HepG2 (cell line): ENCODE results near the gene RPP25L. TPM values are rescaled to one million over a fixed set of nuclear protein-coding genes. Genes with fewer than 3 reads are reported as not detected.

Experiments used
- CENPX ChIP-seq: sonication (generic); formaldehyde crosslinking; IDR thresholded peaks from 2 replicates; pipeline ENCODE4 v1.9.0; 2021; ENCODE audit warnings: mild to moderate bottlenecking, missing genetic modification reagents, moderate library complexity
- DDIT3 ChIP-seq: sonication (generic); formaldehyde crosslinking; IDR thresholded peaks from 2 replicates; pipeline ENCODE4 v1.4.0; 2020; ENCODE audit warnings: mild to moderate bottlenecking, missing genetic modification reagents
- DNMT1 ChIP-seq: sonication (generic); formaldehyde crosslinking; IDR thresholded peaks from 2 replicates; pipeline ENCODE4 v1.5.1; 2020; ENCODE audit warnings: mild to moderate bottlenecking, missing genetic modification reagents
- GFI1 ChIP-seq: sonication (generic); formaldehyde crosslinking; IDR thresholded peaks from 2 replicates; pipeline ENCODE4 v1.5.0; 2020; ENCODE audit warnings: missing genetic modification reagents, mild to moderate bottlenecking, borderline replicate concordance
- MBNL3 ChIP-seq: fragments of 250-450 bp; sonication (Bioruptor Pico); conservative IDR thresholded peaks from 2 replicates; pipeline ENCODE4 v1.8.0; 2022; ENCODE audit warnings: mild to moderate bottlenecking, inconsistent platforms
- MYC ChIP-seq: sonication (generic); formaldehyde crosslinking; IDR thresholded peaks from 2 replicates; pipeline ENCODE4 v1.9.0; 2021; ENCODE audit warnings: missing genetic modification reagents, borderline replicate concordance
- NFE2 ChIP-seq: sonication (generic); formaldehyde crosslinking; IDR thresholded peaks from 2 replicates; pipeline ENCODE4 v1.4.0; 2020; ENCODE audit warnings: missing genetic modification reagents
- NFIB ChIP-seq: sonication (generic); formaldehyde crosslinking; IDR thresholded peaks from 2 replicates; pipeline ENCODE4 v1.9.0; 2021; ENCODE audit warnings: missing genetic modification reagents, mild to moderate bottlenecking, borderline replicate concordance
- NR3C1 ChIP-seq: sonication (generic); formaldehyde crosslinking; IDR thresholded peaks from 2 replicates; pipeline ENCODE4 v1.4.0; 2020; ENCODE audit warnings: missing genetic modification reagents
- TCF12 ChIP-seq, 2 experiments: fragments of 450-650 bp in 1 of 2; sonication (generic) in 1 of 2; formaldehyde crosslinking in 1 of 2; IDR thresholded peaks; 2 replicates each; pipeline versions ENCODE4 v1.6.1 to v1.8.0; 2017 to 2022; ENCODE audit warnings: antibody characterized with exemption in 1 of 2, mild to moderate bottlenecking in 1 of 2, missing genetic modification reagents in 1 of 2, moderate library complexity in 1 of 2
- TEAD2 ChIP-seq: sonication (generic); formaldehyde crosslinking; IDR thresholded peaks from 2 replicates; pipeline ENCODE4 v1.9.0; 2021; ENCODE audit warnings: missing genetic modification reagents
- U2AF1 ChIP-seq: fragments of 200-400 bp; formaldehyde crosslinking; optimal IDR thresholded peaks from 2 replicates; pipeline ENCODE3; 2017; ENCODE audit warnings: mild to moderate bottlenecking, low read depth, low read length
- ZEB1 ChIP-seq: IDR thresholded peaks from 2 replicates; pipeline ENCODE4 v1.6.1; 2012; ENCODE audit warnings: mild to moderate bottlenecking, low read depth, inconsistent platforms; ENCODE audit not compliant: insufficient replicate concordance
- ZFP37 ChIP-seq: sonication (generic); formaldehyde crosslinking; IDR thresholded peaks from 2 replicates; pipeline ENCODE4 v1.4.0; 2020; ENCODE audit warnings: missing genetic modification reagents, borderline replicate concordance
- ZNF562 ChIP-seq: sonication (generic); formaldehyde crosslinking; IDR thresholded peaks from 2 replicates; pipeline ENCODE4 v1.8.0; 2022; ENCODE audit warnings: missing genetic modification reagents, borderline replicate concordance
- ZNF616 ChIP-seq: sonication (generic); formaldehyde crosslinking; IDR thresholded peaks from 2 replicates; pipeline ENCODE4 v1.5.0; 2020; ENCODE audit warnings: low read depth, mild to moderate bottlenecking, missing genetic modification reagents
- ZNF674 ChIP-seq: sonication (generic); formaldehyde crosslinking; IDR thresholded peaks from 2 replicates; pipeline ENCODE4 v1.5.0; 2020; ENCODE audit warnings: low read depth, mild to moderate bottlenecking, missing genetic modification reagents
- ZNF746 ChIP-seq: sonication (generic); formaldehyde crosslinking; IDR thresholded peaks from 2 replicates; pipeline ENCODE4 v1.8.0; 2022; ENCODE audit warnings: mild to moderate bottlenecking, missing genetic modification reagents
- ZSCAN22 ChIP-seq: sonication (generic); formaldehyde crosslinking; IDR thresholded peaks from 2 replicates; pipeline ENCODE4 v1.4.0; 2020; ENCODE audit warnings: mild to moderate bottlenecking, missing genetic modification reagents
- polyA plus RNA-seq, 8 experiments: library from polyadenylated mRNA; depleted of rRNA in 3 of 8; stranded (reverse) in 7 of 8; unstranded in 1 of 8; fragments of >200 nt; fragmentation: Illumina TruSeq in 4 of 8; extraction: Trizol in 4 of 8; gene quantifications; 2 replicates each; pipeline versions ENCODE4 v1.2.1 to v1.2.3, GENCODE V29; 2011 to 2016; ENCODE audit warnings: low read depth in 4 of 8, missing spikeins in 1 of 8, mixed read lengths in 1 of 8; ENCODE audit not compliant: insufficient read depth in 1 of 8
- total RNA-seq, 5 experiments: library from RNA; depleted of rRNA; stranded (reverse); fragments of >200 nt; fragmentation: Illumina TruSeq; extraction: Trizol; gene quantifications; 2 replicates each; pipeline ENCODE4 v1.2.3, GENCODE V29; 2016; ENCODE audit warnings: low read depth in 1 of 5
- TF ChIP-seq, protein P1 (sequence below): fragments of 450-650 bp; IDR thresholded peaks from 2 replicates; pipeline ENCODE4 v1.6.1; 2017; ENCODE audit warnings: mild to moderate bottlenecking
- TF ChIP-seq, protein P2 (sequence below): sonication (generic); formaldehyde crosslinking; IDR thresholded peaks from 2 replicates; pipeline ENCODE4 v1.8.1; 2023; ENCODE audit warnings: mild to moderate bottlenecking, inconsistent platforms, moderate library complexity, missing genetic modification reagents, borderline replicate concordance
- TF ChIP-seq, protein P3 (sequence below): sonication (generic); formaldehyde crosslinking; IDR thresholded peaks from 2 replicates; pipeline ENCODE4 v1.5.1; 2020; ENCODE audit warnings: mild to moderate bottlenecking, missing genetic modification reagents, moderate library complexity
- TF ChIP-seq, protein P4 (sequence below): IDR thresholded peaks from 2 replicates; pipeline ENCODE4 v1.6.1; 2016; ENCODE audit warnings: missing compliant biosample characterization, missing genetic modification reagents, borderline replicate concordance

The RPP25L gene
- total and polyA plus RNA-seq, 2 of the 13 experiments (the other 11 are each of a cell fraction or from before 2014, with no cell fraction given): 24.5 to 27.3 TPM

- TF ChIP-seq DNMT1 (CRISPR knock-in tag) (no peak), ZFP37 (CRISPR knock-in tag) (no peak), DDIT3 (CRISPR knock-in tag) (no peak), ZNF746 (CRISPR knock-in tag) (no peak), MYC (CRISPR knock-in tag) (no peak), MBNL3 (CRISPR knock-in tag) (no peak), ZSCAN22 (CRISPR knock-in tag) (no peak), U2AF1 (no peak), NFIB (no peak), ZNF562 (no peak), ZNF674 (CRISPR knock-in tag) (no peak), NR3C1 (CRISPR knock-in tag) (no peak), NFE2 (CRISPR knock-in tag) (no peak), TCF12 (IDR thresholded peaks at IDR 0.05) (no peak), TCF12 (CRISPR knock-in tag; IDR thresholded peaks at IDR 0.05) (no peak), GFI1 (CRISPR knock-in tag) (no peak), ZNF616 (no peak), ZEB1 (no peak), CENPX (CRISPR knock-in tag) (no peak), TEAD2 (CRISPR knock-in tag) (no peak)
- TF ChIP-seq, protein P1, sequence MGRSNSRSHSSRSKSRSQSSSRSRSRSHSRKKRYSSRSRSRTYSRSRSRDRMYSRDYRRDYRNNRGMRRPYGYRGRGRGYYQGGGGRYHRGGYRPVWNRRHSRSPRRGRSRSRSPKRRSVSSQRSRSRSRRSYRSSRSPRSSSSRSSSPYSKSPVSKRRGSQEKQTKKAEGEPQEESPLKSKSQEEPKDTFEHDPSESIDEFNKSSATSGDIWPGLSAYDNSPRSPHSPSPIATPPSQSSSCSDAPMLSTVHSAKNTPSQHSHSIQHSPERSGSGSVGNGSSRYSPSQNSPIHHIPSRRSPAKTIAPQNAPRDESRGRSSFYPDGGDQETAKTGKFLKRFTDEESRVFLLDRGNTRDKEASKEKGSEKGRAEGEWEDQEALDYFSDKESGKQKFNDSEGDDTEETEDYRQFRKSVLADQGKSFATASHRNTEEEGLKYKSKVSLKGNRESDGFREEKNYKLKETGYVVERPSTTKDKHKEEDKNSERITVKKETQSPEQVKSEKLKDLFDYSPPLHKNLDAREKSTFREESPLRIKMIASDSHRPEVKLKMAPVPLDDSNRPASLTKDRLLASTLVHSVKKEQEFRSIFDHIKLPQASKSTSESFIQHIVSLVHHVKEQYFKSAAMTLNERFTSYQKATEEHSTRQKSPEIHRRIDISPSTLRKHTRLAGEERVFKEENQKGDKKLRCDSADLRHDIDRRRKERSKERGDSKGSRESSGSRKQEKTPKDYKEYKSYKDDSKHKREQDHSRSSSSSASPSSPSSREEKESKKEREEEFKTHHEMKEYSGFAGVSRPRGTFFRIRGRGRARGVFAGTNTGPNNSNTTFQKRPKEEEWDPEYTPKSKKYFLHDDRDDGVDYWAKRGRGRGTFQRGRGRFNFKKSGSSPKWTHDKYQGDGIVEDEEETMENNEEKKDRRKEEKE: no peak
- TF ChIP-seq, protein P2, sequence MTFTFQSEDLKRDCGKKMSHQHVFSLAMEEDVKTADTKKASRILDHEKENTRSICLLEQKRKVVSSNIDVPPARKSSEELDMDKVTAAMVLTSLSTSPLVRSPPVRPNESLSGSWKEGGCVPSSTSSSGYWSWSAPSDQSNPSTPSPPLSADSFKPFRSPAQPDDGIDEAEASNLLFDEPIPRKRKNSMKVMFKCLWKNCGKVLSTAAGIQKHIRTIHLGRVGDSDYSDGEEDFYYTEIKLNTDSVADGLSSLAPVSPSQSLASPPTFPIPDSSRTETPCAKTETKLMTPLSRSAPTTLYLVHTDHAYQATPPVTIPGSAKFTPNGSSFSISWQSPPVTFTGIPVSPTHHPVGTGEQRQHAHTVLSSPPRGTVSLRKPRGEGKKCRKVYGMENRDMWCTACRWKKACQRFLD: no peak
- TF ChIP-seq, protein P3, sequence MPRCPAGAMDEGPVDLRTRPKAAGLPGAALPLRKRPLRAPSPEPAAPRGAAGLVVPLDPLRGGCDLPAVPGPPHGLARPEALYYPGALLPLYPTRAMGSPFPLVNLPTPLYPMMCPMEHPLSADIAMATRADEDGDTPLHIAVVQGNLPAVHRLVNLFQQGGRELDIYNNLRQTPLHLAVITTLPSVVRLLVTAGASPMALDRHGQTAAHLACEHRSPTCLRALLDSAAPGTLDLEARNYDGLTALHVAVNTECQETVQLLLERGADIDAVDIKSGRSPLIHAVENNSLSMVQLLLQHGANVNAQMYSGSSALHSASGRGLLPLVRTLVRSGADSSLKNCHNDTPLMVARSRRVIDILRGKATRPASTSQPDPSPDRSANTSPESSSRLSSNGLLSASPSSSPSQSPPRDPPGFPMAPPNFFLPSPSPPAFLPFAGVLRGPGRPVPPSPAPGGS: no peak
- TF ChIP-seq, protein P4, sequence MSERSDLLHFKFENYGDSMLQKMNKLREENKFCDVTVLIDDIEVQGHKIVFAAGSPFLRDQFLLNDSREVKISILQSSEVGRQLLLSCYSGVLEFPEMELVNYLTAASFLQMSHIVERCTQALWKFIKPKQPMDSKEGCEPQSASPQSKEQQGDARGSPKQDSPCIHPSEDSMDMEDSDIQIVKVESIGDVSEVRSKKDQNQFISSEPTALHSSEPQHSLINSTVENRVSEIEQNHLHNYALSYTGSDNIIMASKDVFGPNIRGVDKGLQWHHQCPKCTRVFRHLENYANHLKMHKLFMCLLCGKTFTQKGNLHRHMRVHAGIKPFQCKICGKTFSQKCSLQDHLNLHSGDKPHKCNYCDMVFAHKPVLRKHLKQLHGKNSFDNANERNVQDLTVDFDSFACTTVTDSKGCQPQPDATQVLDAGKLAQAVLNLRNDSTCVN: no peak
Measured at GRCh38 chr9:34620061-34620994, 8.4 kb upstream of the RPP25L start, which contains the start of gene DCTN3 (continued).
